Renal pelvis (tissue), 3 donors: ENCODE results near the gene SCG5. TPM values are rescaled to one million over a fixed set of nuclear protein-coding genes. Genes with fewer than 3 reads are reported as not detected.

Experiments
- polyA plus RNA-seq, 3 donors: library from polyadenylated mRNA; unstranded; fragments of 120-200 nt; gene quantifications; one replicate each; pipeline ENCODE4 v1.2.1, GENCODE V29; 2013; ENCODE audit not compliant: insufficient read length in 3 of 3

Gene SCG5
- polyA plus RNA-seq, 3 donors = 10.7 to 26.1 (median 21.0) TPM

Other genes with a start within 250 kb of the SCG5 start
- gene GOLGA8K, start 238.4 kb upstream of the SCG5 start, polyA plus RNA-seq = 1 to 10 TPM; 1.6 to 4.6 (median 4.4) TPM
- under 1 TPM; 0.23 to 0.75 (median 0.73) TPM for gene GOLGA8O, start 186.1 kb upstream of the SCG5 start, polyA plus RNA-seq
- gene GOLGA8N, start 48.3 kb upstream of the SCG5 start, polyA plus RNA-seq = 10 to 100 TPM; 12.4 to 42.7 (median 29.3) TPM
- 10 to 100 TPM; 31.6 to 35.0 (median 33.3) TPM for gene ARHGAP11A, start 26.2 kb upstream of the SCG5 start, polyA plus RNA-seq
- gene GREM1, start 76.3 kb downstream of the SCG5 start, polyA plus RNA-seq = under 1 TPM; 0.19 to 0.58 (median 0.29) TPM